Esophagus squamous epithelium (tissue), 4 donors: Measurements from ENCODE around the gene FOXP3.

Source experiments
- CTCF ChIP-seq, 6 experiments: fragments of 450-650 bp in 4 of 6; fragments of 200-600 bp in 2 of 6; sonication (generic) in 2 of 6; IDR thresholded peaks; one replicate each; pipeline ENCODE4 v1.5.1; 2016 to 2019; ENCODE audit warnings: antibody characterized with exemption in 6 of 6, mild to moderate bottlenecking in 4 of 6, moderate library complexity in 4 of 6
- POLR2A ChIP-seq, 4 donors: fragments of 450-650 bp; IDR thresholded peaks; one replicate each; pipeline ENCODE4 v1.6.1; 2017; ENCODE audit warnings: antibody characterized with exemption in 4 of 4, mild to moderate bottlenecking in 4 of 4, moderate library complexity in 3 of 4

GRCh38 chrX:49220100-49220499 is 44.4 kb downstream of the FOXP3 start:
- no peak for TF ChIP-seq POLR2A (IDR thresholded peaks at IDR 0.05)
- TF ChIP-seq CTCF (IDR thresholded peaks at IDR 0.05) = no peak
